HG02642 (cell line): Measurements from ENCODE around the gene GJB5.
"Not testable (repeated sequence)": the region's sequence is repeated elsewhere in the genome, so short reads cannot be mapped to it uniquely, and the experiment has no call there.

ENCODE experiments used
- ATAC-seq: cut with Tn5 transposase; IDR thresholded peaks from one replicate; pipeline ENCODE4 v1.9.1; 2021; ENCODE audit warnings: mild to moderate bottlenecking; ENCODE audit not compliant: unreplicated experiment, poor library complexity

The GJB5 gene

GRCh38 chr1:34771573-34772371 is 16.9 kb downstream of the GJB5 start:
- no peak for ATAC-seq

GRCh38 chr1:34773114-34773513 is 18.3 kb downstream of the GJB5 start:
- ATAC-seq = not testable (repeated sequence)

DNA sequence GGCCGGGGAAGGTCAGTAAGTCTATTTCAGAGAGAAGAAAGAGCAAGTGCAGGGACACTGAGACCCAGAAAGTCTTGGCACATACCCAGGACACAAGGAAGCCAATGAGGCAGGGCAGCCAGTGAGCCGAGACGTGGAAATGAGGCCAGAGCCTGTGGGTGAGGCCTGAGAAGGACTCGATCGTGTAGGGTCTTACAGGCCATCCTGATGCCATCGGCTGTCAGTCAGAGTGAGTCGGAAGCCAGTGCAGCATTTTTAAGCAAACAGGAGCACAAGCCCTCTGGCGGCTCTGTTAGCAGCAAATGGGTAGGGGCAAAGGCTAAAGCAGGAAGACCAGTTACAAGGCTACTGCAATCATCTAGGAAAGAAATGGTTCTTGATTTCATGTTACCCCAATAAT is 20.1 kb downstream of the GJB5 start:
- no peak for ATAC-seq

- ATAC-seq = no peak
Measured at GRCh38 chr1:34776911-34777310, 22.1 kb downstream of the GJB5 start.

- no peak for ATAC-seq
Measured at GRCh38 chr1:34777519-34778321, 22.9 kb downstream of the GJB5 start.

- ATAC-seq = no peak
Measured at GRCh38 chr1:34778381-34778780, 23.5 kb downstream of the GJB5 start.

- no peak for ATAC-seq
Measured at GRCh38 chr1:34779005-34779404, 24.2 kb downstream of the GJB5 start.

DNA sequence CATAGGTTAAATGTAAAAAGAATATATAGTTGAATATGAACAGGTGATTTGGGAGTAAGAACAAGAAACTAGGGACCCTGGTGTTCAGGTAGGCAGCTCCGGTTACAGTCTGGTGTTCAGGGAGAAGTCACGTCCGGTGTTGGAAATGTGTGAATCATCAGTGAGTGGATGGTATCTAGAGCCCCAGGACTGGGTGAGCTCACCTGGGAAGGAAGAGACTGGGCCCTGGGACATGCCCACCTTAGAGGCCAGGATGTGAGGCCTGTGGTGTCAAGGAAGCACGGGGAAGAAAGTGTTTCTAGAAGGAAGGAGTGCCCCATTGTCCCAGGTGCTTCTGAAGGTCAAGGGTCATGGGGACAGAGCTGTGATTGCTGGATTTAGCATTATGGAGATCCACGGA is 24.7 kb downstream of the GJB5 start:
- no peak for ATAC-seq

GRCh38 chr1:34779962-34780361 is 25.1 kb downstream of the GJB5 start:
- ATAC-seq = no peak

DNA sequence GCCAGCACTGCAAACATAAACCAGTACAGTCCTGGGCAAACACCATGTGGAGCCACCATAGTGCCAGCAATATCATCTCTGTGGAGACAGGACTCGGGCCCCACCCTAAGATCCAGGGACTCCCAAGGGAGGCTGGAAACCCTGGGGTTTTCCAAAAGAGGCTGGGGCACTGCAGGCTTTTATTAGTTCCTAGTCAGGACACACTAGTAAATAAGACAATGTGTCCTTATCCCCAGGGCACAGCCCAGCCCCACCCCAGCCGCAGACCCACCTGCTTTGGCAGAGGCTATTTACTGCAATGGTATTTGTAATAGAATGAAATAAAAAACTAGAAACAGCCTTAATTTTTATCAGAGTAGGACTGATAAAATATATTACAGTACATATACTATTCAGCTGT is 25.7 kb downstream of the GJB5 start:
- ATAC-seq = no peak

DNA sequence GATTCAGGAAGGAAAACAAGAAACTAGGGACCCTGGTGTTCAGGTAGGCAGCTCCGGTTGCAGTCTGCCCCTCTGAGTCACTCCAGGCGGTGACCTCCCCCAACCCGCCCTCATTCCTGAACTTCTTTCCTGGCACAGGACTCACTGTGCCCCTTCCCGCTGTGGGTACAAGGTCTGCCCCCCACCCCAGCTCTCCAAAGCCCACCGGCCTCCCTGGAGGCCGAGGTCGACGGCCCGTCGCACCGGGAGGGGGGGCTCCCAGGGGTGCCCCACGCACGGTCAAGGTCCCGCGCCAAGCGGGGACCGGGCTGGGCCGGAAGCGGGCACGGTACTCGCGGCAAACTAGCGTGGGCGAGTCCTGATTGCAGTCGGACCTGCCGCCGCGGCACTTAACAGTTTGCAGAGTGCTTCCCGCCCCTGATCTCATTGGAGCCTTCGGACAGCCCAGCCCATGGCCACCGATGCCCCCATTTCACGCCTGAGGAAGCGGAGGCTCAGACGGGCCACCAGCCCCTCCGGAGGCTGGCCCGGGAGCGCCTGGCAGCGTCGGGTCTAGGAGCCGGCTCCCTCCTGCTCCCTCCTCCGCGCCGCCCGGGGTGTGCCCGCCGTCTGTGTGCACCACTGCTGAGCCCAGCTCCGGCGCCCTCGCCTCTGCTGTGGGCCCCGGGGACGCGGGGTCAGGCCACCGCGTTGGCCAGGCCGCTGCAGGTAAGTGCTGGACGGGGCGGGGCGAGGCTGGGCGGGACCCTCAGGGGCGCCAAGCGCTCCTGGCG is 26.4 kb downstream of the GJB5 start, which contains the start of gene GJB3:
GJB3 (plus strand) TSS at position 144 of the 773 bp plus-strand sequence. CDS start 3,549 bp downstream, outside the sequence.
- no peak for ATAC-seq

DNA sequence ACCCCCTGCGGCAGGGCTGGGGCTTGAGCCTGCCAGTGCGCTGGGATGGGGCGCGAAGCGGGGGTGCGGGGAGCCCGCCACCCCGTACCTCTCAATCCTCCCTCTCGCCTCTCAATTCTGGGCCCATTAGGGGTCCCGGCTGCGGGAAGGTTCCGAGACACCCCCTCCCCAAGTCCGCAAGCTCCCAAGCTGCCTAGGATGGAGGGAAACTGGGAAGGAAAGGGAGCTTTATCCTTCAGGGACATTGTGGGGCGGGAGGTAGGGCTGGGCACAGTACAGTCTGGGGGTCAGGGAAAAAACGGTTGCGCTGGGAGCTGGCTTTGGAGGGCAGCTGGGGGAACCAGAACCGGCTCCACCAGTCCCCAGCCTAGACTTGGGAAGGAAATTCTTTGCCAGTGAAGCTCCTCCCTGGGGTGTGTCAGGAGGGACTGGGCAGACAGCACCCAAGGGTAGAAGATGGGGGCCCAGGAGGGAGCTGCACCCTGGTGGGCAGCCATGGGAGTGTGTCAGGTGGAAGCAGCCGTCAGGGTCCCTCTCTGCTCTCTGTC is 27.1 kb downstream of the GJB5 start:
- no peak for ATAC-seq

DNA sequence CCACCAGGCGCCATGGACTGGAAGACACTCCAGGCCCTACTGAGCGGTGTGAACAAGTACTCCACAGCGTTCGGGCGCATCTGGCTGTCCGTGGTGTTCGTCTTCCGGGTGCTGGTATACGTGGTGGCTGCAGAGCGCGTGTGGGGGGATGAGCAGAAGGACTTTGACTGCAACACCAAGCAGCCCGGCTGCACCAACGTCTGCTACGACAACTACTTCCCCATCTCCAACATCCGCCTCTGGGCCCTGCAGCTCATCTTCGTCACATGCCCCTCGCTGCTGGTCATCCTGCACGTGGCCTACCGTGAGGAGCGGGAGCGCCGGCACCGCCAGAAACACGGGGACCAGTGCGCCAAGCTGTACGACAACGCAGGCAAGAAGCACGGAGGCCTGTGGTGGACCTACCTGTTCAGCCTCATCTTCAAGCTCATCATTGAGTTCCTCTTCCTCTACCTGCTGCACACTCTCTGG is 29.9 kb downstream of the GJB5 start:
- no peak for ATAC-seq

DNA sequence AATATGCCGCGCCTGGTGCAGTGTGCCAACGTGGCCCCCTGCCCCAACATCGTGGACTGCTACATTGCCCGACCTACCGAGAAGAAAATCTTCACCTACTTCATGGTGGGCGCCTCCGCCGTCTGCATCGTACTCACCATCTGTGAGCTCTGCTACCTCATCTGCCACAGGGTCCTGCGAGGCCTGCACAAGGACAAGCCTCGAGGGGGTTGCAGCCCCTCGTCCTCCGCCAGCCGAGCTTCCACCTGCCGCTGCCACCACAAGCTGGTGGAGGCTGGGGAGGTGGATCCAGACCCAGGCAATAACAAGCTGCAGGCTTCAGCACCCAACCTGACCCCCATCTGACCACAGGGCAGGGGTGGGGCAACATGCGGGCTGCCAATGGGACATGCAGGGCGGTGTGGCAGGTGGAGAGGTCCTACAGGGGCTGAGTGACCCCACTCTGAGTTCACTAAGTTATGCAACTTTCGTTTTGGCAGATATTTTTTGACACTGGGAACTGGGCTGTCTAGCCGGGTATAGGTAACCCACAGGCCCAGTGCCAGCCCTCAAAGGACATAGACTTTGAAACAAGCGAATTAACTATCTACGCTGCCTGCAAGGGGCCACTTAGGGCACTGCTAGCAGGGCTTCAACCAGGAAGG is 30.5 kb downstream of the GJB5 start:
- ATAC-seq = no peak

DNA sequence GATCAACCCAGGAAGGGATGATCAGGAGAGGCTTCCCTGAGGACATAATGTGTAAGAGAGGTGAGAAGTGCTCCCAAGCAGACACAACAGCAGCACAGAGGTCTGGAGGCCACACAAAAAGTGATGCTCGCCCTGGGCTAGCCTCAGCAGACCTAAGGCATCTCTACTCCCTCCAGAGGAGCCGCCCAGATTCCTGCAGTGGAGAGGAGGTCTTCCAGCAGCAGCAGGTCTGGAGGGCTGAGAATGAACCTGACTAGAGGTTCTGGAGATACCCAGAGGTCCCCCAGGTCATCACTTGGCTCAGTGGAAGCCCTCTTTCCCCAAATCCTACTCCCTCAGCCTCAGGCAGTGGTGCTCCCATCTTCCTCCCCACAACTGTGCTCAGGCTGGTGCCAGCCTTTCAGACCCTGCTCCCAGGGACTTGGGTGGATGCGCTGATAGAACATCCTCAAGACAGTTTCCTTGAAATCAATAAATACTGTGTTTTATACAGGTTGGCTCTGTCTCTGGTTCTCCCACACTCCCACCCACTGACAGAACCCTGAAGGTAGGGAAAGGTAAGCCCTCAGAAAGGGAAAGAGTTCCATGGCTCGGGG is 31.1 kb downstream of the GJB5 start:
- no peak for ATAC-seq

DNA sequence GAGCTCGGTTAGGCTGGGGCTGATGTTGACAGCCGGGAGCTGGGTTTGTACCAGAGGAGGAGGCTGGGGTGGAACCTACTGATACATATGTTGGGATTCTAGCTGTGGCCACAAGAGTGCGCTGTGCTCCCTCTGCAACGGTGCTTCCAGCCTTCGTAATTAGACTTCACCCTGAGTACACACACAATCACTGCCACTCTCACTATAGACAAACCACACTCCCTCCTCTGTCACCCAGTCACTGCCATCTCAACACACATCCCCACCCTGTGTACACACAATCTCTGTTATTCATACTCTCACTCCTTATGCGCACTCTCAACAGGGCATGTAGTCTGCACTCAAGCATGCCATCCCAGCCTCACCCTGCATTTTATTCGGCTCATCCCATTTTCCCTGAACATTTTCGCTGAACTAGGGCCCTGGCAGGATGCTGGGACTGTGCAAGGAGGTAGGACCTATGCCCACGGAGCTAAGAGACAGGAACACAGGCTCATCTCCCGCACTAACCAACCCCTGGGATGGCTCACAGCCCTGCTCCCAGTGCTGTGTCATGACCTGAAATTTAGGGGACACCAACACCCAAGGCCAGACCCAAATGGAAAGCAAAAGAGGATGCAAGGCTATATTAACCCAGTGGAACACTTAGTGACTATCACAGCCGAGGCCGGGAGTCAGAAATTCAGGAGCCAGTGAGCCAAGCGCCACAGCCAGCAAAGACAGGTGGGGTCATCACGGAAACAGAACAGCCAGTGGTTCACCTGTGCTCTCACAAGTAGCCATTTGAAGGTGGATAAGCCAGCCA is 31.9 kb downstream of the GJB5 start:
- no peak for ATAC-seq

GRCh38 chr1:34787461-34788420 is 32.9 kb downstream of the GJB5 start:
- ATAC-seq = no peak

GRCh38 chr1:34790985-34791384 is 36.1 kb downstream of the GJB5 start:
- ATAC-seq = no peak
